ENCODE data around the gene AGPAT3.

AGPAT3 gene

GRCh38 chr21:43978060-43978459 lies 113.0 kb downstream of the AGPAT3 start:
- Histone ChIP-seq H3K9me3 (ENCODE audit: control insufficient read depth, insufficient read depth, low read depth, low read length) (no peaks in the 10 kb centered on the region), H3K36me3 (ENCODE audit: control insufficient read depth in 2 of 2, insufficient read depth in 1 of 2, low read length in 2 of 2) (peaks cover 10 to 39% of the 10 kb centered on the region in 2 experiments), H3K4me1 (ENCODE audit: control insufficient read depth, insufficient read depth, low read length) (no peaks in the 10 kb centered on the region), H3K27ac (ENCODE audit: extremely low read depth, low read depth, low read length) (no peak overlapping the region), H3K4me3 (ENCODE audit: low read depth, low read length) (no peak overlapping the region)
- TF ChIP-seq TSHZ1 (tag by site-specific recombination; IDR thresholded peaks at IDR 0.05; ENCODE audit: borderline replicate concordance) (no peak), PRDM10 (tag by site-specific recombination; IDR thresholded peaks at IDR 0.05) (peak; percentile 97)
- POLR2A ChIA-PET: interaction anchor here (0.6 kb wide), 1 partner anchor 330 kb away, joined by 4 read pairs; no protein-coding TSS in a partner anchor
- CTCF ChIA-PET: interaction anchor here (0.6 to 1.7 kb wide), 3 partner anchors 20 to 917 kb away, joined by 3 to 6 read pairs (median 4); no protein-coding TSS in a partner anchor

GRCh38 chr21:43979654-43980053 lies 114.6 kb downstream of the AGPAT3 start:
- Histone ChIP-seq H3K36me3 (ENCODE audit: control insufficient read depth in 2 of 2, insufficient read depth in 1 of 2, low read length in 2 of 2) (peaks cover 10 to 39% of the 10 kb centered on the region in 2 experiments), H3K4me3 (ENCODE audit: low read depth, low read length) (no peak overlapping the region), H3K9me3 (ENCODE audit: control insufficient read depth, insufficient read depth, low read depth, low read length) (no peaks in the 10 kb centered on the region), H3K4me1 (ENCODE audit: control insufficient read depth, insufficient read depth, low read length) (no peaks in the 10 kb centered on the region), H3K27ac (ENCODE audit: extremely low read depth, low read depth, low read length) (no peak overlapping the region)
- TF ChIP-seq ZNF704 (tag by site-specific recombination; IDR thresholded peaks at IDR 0.05): no peak
- TF ChIP-seq GLIS1 (tag by site-specific recombination; IDR thresholded peaks at IDR 0.05): 0 out of 2 replicates have a peak, but pooled peaks have one; percentile 30
- no peak for TF ChIP-seq ZNF658 (tag by site-specific recombination; IDR thresholded peaks at IDR 0.05)
- TF ChIP-seq CTCF (tag by site-specific recombination; IDR thresholded peaks at IDR 0.05): 0 out of 2 replicates have a peak, but pooled peaks have one; percentile 20
- no peak for TF ChIP-seq SCRT2 (tag by site-specific recombination; IDR thresholded peaks at IDR 0.05)
- TF ChIP-seq ZSCAN5A (tag by site-specific recombination; IDR thresholded peaks at IDR 0.05): no peak
- TF ChIP-seq SETDB1 (IDR thresholded peaks at IDR 0.05; ENCODE audit: insufficient read length, low read length): no peak
- ChIA-PET POLR2A (interaction anchor here (0.7 to 1.3 kb wide), 3 partner anchors 28 to 330 kb away, joined by 3 to 7 read pairs (median 4); partner anchors contain the start of gene TRAPPC10), CTCF (interaction anchor here (0.6 to 0.9 kb wide), 3 partner anchors 10 to 169 kb away, joined by 3 to 6 read pairs (median 5); no protein-coding TSS in a partner anchor)
